Stimulated activated CD8-positive, alpha-beta memory T cell treated with anti-CD3 and anti-CD28 coated beads, Interleukin-2, amount 100 ng/mL, for 48 hours (primary cell): ENCODE data around the gene ECEL1.

Experiments used
- DNase-seq, 2 donors: peaks; one replicate each; pipeline ENCODE4 v3.0.0-alpha.2; 2020; ENCODE audit warnings: low read depth in 2 of 2

Gene ECEL1

DNA sequence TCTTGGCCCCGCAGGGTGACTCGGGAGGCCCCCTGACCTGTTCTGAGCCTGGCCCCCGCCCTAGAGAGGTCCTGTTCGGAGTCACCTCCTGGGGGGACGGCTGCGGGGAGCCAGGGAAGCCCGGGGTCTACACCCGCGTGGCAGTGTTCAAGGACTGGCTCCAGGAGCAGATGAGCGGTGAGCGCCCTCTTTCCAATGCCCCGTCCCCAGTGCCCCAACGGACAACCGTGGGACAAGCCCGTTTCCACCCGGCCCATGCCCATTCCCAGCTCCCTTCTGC, 35.7 kb upstream of the ECEL1 start:
- no peak for DNase-seq

- no peak for DNase-seq
These were observed 35.2 kb upstream of the ECEL1 start for GRCh38 chr2:232522623-232523401.

DNA sequence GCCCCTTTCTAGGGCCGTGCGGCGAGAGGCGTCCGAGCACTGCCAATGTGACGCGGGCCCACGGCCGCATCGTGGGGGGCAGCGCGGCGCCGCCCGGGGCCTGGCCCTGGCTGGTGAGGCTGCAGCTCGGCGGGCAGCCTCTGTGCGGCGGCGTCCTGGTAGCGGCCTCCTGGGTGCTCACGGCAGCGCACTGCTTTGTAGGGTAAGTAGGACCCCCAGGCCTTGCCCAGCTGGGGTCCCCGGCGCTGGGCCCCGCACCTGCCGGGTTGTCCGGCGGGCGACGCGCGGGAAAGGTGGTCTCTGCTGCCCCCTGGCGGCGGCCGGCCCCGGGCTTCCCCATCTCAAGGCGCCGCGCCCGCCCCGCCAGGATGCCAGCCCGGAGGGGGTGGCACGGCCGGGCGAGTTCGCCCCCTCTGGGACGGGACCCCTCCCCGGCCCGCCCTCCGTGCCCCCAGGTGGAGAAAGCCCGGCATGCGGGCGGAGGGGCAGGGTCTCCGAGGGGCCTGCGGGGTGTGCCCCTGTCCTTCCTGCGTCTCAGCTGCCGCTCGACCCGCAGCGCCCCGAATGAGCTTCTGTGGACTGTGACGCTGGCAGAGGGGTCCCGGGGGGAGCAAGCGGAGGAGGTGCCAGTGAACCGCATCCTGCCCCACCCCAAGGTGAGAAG, 34.5 kb upstream of the ECEL1 start:
- DNase-seq: peak; percentile 46 to 53

GRCh38 chr2:232521098-232521497, 33.5 kb upstream of the ECEL1 start:
- DNase-seq: no peak

- no peak for DNase-seq
These were observed 32.9 kb upstream of the ECEL1 start for GRCh38 chr2:232520489-232520888.

GRCh38 chr2:232519581-232520438, 32.2 kb upstream of the ECEL1 start, which contains the start of gene PRSS56:
Gene PRSS56, plus strand, starts transcription at chr2:232520388. Its CDS starts 211 bp downstream, at chr2:232520599.
- no peak for DNase-seq

- no peak for DNase-seq
These were observed 31.2 kb upstream of the ECEL1 start for GRCh38 chr2:232518844-232519243.

DNA sequence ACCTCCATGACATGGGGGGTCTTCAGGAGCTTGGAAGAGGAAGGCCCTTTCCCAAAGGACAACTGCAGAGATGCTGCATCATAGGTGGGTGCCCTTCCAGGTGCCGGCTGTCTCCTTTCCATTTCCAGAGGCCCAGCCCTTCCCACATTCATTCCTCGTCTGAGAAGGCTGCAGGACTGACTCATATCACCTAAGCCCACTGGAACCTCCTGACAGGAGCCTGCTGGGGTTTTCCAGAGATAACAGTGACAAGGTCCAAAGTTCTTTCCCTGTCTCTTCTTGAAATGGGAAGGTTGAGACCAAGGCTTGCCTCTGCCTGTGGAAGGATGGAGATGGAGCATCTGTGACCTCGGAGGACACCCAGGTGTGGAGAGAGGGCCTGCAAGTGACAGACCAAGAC, 28.9 kb upstream of the ECEL1 start:
- DNase-seq: no peak

DNA sequence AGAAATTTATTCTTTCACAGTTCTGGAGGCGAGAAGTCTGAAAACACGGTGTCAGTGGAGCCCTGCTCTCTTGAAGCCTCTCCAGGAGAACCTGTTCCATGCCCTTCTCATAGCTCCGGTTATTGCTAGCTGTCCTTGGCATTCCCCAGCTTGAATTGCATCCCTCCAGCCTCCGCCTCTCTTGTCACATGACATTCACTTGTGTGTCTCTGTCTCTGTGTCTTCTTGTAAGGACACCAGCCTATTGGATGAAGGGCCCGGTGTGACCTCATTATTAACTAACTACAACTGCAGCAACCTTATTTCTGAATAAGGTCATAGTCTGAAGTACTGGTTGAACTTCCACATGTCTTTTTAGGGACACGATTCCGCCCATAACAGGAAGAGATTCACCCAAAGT, 28.0 kb upstream of the ECEL1 start:
- DNase-seq: no peak

DNA sequence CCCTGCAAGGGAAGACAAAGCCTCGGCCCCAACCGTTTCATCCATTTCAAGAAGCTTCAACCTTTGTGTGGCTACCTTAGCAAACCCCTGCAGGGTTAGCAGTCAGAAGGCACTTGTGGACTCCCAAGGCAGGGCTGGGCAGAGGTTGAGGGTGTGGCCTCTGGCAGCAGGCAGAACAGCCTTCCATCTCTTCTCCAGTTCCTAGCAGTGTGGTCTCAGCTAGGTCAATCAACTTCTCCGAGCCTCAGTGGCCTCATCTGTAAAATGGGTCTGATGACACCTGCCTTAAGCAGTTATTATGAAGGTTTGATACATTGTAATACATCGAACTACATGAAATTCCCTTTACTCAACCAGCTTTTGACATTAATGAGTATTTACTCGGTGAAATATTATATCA, 25.7 kb upstream of the ECEL1 start:
- no peak for DNase-seq

DNA sequence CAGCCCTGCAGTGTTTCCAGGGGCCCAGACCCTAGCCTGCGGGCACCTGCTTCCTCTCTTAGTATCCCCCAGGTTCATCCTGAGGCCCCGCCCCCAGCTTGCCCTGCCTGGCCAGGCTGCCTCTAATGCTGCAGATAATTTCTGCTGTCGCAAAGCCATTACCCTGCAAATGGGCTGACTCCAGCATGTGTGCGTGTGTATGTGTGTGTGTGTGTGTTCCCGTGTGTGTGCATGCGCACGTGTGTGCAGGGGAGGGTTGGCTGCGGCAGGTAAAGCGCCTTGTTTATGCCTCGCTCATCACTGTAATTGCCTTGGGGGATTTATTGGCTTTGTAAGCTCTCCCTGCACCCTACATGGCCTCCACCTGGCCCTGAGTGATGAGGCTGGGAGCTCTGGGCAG, 25.0 kb upstream of the ECEL1 start:
- DNase-seq: no peak

GRCh38 chr2:232511336-232511890, 23.8 kb upstream of the ECEL1 start:
- DNase-seq: no peak

- DNase-seq: no peak
These were observed 20.6 kb upstream of the ECEL1 start for GRCh38 chr2:232508251-232508650.

DNA sequence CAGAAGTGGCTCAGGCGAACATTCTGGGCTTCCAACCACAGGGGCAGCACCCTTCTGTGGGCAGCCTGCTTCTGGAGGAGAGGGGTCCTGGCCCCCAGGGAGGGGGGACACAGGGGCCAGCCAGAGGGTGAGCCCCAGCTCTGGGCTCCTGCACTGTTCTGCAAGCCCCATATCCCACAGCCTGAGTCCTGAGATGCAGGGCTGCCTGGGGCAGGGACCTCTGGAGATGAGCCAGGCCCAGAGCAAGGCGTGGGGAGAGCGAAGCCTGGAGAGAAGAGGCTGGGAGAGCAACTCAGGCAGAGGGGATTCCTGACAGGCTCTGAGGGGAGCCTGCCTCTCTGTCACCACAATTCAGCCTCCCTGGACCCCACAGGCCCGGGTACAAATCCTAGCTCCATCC, 19.1 kb upstream of the ECEL1 start:
- no peak for DNase-seq

DNA sequence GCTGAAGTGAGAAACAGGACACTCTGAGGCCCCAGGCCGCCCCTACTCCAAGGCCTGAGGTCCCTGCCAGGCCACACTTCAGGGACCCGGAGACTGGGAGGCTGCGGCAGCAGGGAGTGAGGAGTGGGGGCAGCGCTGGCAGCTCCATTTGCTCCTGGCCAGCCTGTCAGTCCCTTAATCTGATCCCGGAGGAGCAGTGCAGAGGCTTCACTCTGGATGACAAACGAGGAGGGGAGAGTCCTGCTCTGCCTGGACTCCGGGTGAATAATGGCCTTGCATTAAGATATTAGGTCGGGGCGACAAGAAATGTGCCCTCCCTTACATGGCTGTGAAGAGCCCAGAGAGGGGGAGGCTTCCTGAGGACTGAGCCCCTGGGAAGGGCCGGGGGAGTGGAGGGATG, 18.2 kb upstream of the ECEL1 start:
- no peak for DNase-seq

- no peak for DNase-seq
These were observed 16.8 kb upstream of the ECEL1 start for GRCh38 chr2:232504438-232504837.

GRCh38 chr2:232503809-232504323, 16.2 kb upstream of the ECEL1 start:
- no peak for DNase-seq

GRCh38 chr2:232502911-232503808, 15.5 kb upstream of the ECEL1 start:
- DNase-seq: peak in 1 of 2 donors; percentile 25

GRCh38 chr2:232502511-232502910, 14.9 kb upstream of the ECEL1 start:
- no peak for DNase-seq

GRCh38 chr2:232501794-232502390, 14.3 kb upstream of the ECEL1 start:
- DNase-seq: no peak

GRCh38 chr2:232501331-232501771, 13.7 kb upstream of the ECEL1 start:
- no peak for DNase-seq
